Fibroblast of skin of right biceps (primary cell): ENCODE data around the gene SNN.

Experiments
- DNase-seq: peaks from one replicate; pipeline ENCODE4 v3.0.0-alpha.2; 2013

The SNN gene

DNA sequence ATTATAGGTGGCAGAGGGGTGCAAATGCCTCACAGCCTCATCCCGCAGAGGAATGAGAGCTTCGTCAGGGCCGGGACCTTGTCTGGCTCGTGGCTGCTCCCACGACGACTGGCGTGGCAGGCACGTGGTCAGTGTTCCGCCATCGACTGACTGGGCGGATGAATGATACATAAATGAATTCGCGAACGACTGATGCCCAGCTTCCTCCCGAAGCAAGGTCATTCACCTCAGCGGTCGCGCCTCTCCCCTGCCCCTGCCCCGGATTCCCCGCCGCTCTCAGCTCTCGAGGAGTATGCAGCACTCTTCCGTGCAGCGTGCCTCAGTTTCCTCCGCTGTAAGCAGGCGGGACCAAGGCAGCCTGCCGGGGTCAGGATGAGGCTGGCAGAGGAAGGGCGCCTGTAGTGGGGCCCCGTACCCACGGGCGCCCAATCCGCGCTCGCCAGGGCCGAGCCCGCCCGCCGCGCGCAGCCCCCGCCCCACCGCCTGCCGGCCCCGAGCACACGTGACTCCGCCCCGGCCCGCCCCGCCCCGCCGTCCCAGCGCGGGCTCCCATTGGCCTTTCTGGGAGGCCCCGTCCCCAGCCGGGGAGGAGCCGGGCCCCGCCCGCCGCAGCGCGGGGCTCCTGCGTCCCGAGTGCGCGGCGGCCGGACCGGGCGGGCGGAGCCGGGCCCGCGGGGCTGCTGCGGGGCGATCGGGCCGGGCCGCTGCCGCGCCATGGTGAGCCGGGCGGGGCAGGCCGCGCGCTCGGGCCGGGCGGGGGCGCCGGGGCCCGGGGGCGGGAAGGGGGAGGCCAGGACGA, at the start of gene SNN:
TSS of gene SNN (plus strand) at position 632 of the 799 bp plus-strand sequence. CDS start 7,605 bp downstream, outside the sequence.
- peak; percentile 88 for DNase-seq

- no peak for DNase-seq
Measured at GRCh38 chr16:11619327-11619851, 48.9 kb upstream of the SNN start.

GRCh38 chr16:11620243-11621003, 47.8 kb upstream of the SNN start:
- DNase-seq: no peak

DNA sequence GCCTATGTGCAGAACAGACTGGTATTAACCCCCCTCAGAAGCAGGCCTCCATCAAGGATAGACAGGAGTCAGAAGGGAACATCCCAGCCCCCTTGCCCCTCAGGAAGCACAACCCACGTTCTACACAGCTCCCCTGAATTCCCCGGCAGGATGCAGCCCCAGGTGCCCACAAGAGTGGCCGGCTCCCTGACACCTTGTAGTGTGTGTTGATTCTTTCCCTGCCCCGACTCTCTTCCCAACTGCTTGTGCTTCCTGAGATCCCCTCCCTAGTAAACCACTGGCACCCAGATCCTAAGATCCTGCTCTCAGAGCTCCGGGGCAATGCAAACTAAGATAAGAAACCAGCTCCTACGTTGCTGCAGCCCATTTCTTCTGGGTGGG, 46.7 kb upstream of the SNN start:
- no peak for DNase-seq

GRCh38 chr16:11621920-11622651, 46.2 kb upstream of the SNN start:
- no peak for DNase-seq

- DNase-seq: no peak
Measured at GRCh38 chr16:11624205-11624604, 44.0 kb upstream of the SNN start.

GRCh38 chr16:11624636-11625607, 43.3 kb upstream of the SNN start:
- no peak for DNase-seq

- DNase-seq: no peak
Measured at GRCh38 chr16:11625769-11626168, 42.5 kb upstream of the SNN start.

DNA sequence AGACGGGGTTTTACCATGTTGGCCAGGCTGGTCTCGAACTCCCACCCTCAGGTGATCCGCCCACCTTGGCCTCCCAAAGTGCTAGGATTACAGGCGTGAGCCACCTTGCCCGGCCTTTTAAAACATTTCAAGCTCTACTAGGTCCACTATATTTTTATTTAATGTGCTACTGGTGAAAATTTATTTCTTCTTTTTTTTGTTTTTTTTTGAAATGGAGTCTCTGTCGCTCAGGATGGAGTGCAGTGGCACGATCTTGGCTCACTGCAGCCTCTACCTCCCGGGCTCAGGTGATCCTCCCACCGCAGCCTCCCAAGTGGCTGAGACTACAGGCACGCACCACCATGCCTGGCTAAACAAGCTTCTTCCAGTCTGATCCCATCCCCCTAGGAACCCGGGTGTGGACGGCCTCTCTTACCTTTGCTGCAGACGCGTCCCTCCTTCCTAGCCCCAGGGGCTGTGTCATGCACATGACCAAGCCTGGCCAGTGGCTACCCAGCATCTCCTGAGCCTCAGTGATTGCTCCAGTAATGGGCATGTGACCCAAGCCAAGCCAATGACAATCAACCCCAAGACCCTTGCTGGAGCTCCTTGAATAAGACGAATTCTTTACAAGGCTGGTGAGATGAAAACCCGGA, 41.5 kb upstream of the SNN start:
- no peak for DNase-seq

DNA sequence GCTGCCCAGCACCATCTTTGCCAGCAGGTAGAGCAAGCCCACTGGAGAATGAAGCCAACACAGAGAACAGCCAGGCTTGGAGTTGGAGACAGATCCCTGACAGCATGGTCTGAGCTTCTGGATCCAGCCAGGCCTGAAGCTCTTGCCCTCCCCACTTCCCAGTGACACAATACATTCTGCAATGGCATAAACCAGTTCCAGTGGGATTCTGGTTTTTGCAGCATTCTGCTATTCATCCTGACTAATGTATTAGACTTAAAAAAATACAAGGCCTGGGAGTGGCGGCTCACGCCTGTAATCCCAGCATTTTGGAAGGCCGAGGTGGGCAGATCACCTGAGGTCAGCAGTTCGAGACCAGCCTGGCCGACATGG, 41.0 kb upstream of the SNN start:
- no peak for DNase-seq

DNA sequence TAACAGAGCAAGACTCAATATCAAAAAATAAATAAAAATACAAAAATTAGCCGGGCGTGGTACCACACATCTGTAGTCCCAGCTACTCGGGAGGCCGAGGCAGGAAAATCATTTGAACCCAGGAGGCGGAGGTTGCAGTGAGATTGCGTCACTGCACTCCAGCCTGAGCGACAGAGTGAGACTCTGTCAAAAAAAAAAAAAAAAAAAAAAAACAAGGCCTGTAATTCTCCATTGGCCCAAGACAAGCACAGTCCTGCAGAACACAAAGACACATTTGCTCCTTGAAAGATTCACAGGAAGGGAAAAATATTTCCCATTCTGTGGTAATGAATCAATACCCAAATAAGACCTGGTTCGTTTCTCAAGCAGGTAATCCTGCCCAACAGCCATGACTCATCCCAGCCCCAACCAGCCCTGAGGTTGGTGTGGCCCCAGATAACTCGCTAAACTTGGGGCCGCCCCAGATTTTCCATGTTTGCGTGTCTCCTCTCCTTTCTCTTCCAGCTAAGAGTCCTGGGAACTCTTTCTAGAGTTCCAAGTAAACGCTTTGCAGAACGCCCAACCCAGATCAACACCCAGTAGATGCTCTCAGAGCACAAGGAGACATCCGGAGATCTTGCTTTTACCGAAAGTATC, 40.3 kb upstream of the SNN start:
- peak; percentile 78 for DNase-seq

DNA sequence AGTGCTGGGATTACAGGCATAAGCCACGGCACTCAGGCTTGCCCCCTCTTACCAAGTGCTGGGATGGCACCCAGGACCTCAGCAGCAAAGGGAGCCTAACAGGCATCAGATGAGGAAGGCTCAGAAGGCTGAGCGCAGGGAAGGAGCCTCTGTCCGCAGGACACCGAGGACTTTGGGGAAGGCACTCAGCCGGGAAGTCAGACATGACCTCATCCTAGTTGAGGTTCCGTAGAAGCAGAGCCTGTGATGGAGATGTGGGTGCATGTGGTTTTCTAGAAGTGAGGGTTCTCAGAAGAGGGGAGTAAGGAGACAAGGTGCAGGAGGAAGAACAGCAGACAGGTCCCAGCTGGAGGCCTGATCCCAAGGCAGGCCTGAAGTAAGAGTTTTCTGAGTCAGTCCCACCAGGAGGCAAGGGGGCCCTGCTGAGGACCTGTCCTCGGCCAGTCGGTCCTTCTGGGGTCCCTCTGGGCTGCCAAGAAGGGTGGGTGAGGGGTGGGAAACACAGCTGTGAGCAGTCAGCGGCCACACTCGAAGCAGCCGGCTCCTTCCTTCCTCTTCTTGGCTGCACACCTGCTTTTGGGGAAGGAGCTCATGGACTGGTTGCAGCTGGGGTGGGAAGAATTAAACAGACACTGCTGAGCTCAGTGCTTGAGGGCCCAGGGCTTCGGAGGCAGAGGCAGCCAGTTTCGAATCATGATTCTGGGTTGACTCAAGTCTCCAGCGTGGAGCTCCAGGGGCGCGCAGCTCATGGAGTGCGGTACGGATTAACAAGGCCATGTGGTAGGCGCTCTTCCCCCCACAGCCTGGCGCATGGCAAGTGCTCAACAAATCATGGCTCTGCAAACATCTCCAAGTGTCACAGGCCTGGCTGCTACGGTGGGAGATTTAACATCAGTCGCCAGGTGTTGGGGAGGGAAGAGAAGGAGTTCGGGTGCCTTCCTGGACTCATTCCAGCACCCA, 38.9 kb upstream of the SNN start:
- no peak for DNase-seq

- DNase-seq: no peak
Measured at GRCh38 chr16:11630046-11630767, 38.0 kb upstream of the SNN start.

DNA sequence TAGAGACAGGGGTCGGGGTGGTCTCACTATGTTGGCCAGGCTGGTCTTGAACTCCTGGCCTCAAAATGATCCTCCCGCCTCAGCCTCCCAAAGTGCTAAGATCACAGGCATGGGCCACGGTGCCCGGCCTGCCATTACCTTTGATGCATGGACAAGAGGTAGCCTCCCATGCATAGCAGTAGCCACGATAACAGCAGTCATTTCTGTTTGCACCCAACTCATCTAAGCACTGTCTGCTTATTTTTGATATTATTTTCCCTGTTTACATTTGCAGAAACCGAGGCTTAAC, 37.5 kb upstream of the SNN start:
- DNase-seq: no peak

DNA sequence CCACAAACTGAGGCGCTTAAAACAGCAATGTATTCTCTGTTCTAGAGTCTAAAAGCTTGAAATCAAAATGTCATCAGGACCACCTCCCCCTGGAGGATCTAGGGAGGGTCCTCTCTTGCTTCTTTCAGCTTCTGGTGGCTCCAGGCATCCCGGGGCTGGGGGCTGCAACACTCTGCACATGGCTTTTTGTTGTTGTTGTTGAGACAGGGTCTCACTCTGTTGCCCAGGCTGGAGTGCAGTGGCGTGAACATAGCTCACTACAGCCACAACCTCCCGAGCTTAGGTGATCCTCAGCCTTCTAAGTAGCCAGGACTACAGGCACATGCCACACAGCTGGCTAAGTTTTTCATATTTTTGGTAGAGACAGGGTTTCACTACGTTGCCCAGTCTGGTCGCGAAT, 37.0 kb upstream of the SNN start:
- DNase-seq: no peak

- DNase-seq: peak; percentile 65
Measured at GRCh38 chr16:11632455-11632939, 35.8 kb upstream of the SNN start.

GRCh38 chr16:11633113-11633512, 35.1 kb upstream of the SNN start:
- DNase-seq: no peak

DNA sequence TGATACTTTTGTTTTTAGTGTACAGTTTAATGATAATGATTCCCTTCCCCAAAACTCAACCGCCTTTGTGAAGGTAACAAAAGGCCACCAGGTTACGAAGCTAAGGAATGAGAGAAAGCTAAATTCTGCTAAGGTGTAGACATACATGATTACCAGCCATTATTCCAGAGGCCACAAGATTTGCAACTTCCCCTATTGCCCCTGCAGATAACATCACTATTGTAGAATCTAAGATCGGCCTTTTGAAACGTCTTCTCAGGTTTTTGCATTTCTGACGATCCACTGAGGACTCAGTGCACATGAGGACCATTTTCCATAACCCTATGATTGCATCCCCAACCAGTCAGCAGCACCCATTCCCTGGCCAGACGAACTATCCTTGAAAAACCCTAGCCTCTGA, 33.9 kb upstream of the SNN start:
- no peak for DNase-seq

DNA sequence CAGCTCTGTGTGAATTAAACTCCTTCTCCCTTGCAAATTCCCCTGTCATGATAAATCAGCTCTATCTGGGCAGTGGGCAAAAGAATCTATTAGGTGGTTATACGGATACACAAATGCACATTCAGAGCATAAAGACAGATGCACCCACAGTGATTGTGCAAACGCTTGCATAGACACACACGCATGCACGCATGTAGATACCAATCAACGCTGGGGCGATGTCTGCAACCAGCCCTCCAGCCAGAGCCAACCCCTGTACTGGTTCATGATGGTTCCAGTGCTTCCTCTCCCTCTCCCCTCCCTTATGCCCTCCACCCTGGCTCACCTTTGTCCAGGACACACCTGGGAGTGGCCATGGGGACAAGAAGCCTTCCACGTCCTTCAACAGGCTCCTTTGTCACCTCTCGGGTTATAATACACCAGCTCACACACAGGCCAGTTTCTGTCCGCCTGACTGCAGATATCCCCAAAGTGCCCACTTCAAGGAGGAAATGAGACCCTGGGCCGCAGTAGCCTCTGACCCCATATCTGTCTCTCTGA, 33.1 kb upstream of the SNN start:
- DNase-seq: no peak
